Uterus (tissue), 2 donors: Measurements from ENCODE around the gene CSNK2B.

ENCODE experiments used
- CTCF ChIP-seq, 4 experiments: fragments of 200-600 bp in 2 of 4; fragments of 450-650 bp in 2 of 4; sonication (generic) in 2 of 4; IDR thresholded peaks; one replicate each; pipeline ENCODE4 v1.5.1; 2016 to 2019; ENCODE audit warnings: antibody characterized with exemption in 4 of 4, mild to moderate bottlenecking in 2 of 4, moderate library complexity in 1 of 4
- POLR2A ChIP-seq, 2 donors: fragments of 450-650 bp; IDR thresholded peaks; one replicate each; pipeline ENCODE4 v1.6.1; 2016; ENCODE audit warnings: antibody characterized with exemption in 2 of 2, mild to moderate bottlenecking in 1 of 2, moderate library complexity in 1 of 2

- TF ChIP-seq CTCF (IDR thresholded peaks at IDR 0.05) = no peak
- no peak for TF ChIP-seq POLR2A (IDR thresholded peaks at IDR 0.05)
These were observed 21.4 kb downstream of the CSNK2B start for GRCh38 chr6:31687321-31687720.
